PFSK-1 (cell line): Measurements from ENCODE around the gene CACNA1C.

Experiments used
- FOXP2 ChIP-seq: optimal IDR thresholded peaks from 2 replicates; pipeline ENCODE3; 2011; ENCODE audit warnings: borderline replicate concordance, control low read depth, inconsistent platforms; ENCODE audit not compliant: insufficient read depth; ENCODE audit errors: extremely low read length, extremely low read depth
- POLR2AphosphoS5 ChIP-seq: IDR thresholded peaks from 2 replicates; pipeline ENCODE4 v1.6.1; 2012; ENCODE audit warnings: low read depth, mild to moderate bottlenecking, control low read depth, low read length, moderate library complexity
- REST ChIP-seq, 2 experiments: IDR thresholded peaks; 2 replicates each; pipeline versions ENCODE4 v1.6.1 to v1.8.0; 2011 to 2012; ENCODE audit warnings: low read depth in 2 of 2, low read length in 2 of 2, control low read depth in 1 of 2, inconsistent platforms in 1 of 2, mild to moderate bottlenecking in 1 of 2, moderate library complexity in 1 of 2; ENCODE audit not compliant: insufficient read depth in 1 of 2
- SIN3A ChIP-seq: IDR thresholded peaks from 2 replicates; pipeline ENCODE4 v1.6.1; 2012; ENCODE audit warnings: mild to moderate bottlenecking, low read length, moderate library complexity, borderline replicate concordance; ENCODE audit not compliant: insufficient read depth
- TAF1 ChIP-seq: IDR thresholded peaks from 2 replicates; pipeline ENCODE4 v1.6.1; 2012; ENCODE audit warnings: low read length, control low read depth, borderline replicate concordance; ENCODE audit not compliant: insufficient read depth

The CACNA1C gene

DNA sequence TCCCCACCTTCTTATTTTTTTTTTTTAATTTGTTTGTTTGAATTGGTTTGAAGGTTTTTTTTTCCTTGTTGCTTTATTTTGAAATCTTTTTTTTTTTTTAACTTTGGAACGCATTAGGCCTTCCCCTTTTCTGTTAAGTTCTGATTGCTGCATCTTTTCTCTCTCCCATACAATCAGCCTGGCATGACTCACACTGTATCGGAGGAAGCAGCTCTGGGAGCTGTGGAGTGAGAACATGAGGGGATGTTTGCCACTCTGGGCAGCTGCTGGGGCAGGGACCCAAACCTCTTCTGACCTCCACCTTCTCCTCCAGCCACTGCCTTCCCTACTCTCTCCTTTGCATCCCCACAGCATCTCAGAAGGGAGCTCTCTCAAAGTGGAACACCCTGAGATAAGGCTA is 581.7 kb downstream of the CACNA1C start:
- TF ChIP-seq REST (IDR thresholded peaks at IDR 0.05; ENCODE audit: insufficient read depth in 1 of 2, low read depth in 2 of 2, low read length in 2 of 2), result no peak
- no peak for TF ChIP-seq FOXP2
- TF ChIP-seq SIN3A, result no peak
- no peak for TF ChIP-seq TAF1
- no peak for TF ChIP-seq POLR2AphosphoS5

GRCh38 chr12:2636741-2637340 is 584.1 kb downstream of the CACNA1C start:
- TF ChIP-seq REST (IDR thresholded peaks at IDR 0.05; ENCODE audit: insufficient read depth in 1 of 2, low read depth in 2 of 2, low read length in 2 of 2), result no peak
- no peak for TF ChIP-seq FOXP2
- no peak for TF ChIP-seq POLR2AphosphoS5
- no peak for TF ChIP-seq TAF1
- no peak for TF ChIP-seq SIN3A

DNA sequence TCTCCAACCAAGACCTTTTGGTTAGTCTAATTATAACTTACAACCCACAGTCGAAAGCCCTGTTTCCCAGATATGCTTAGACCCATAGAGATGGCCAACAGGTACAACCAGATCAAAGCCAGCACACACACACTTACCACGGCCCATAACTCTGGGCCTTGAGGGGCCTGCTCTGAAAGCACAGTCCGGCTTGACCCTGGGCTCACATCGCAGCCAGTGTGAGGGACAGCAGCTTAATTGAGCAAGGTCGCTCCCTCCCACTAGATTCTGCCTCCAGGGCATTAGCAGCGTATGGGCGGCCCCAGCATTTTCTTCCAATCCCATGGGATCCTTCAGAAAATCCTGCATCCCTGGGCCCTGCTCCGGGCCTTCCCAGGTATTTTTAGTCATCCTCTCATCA is 584.6 kb downstream of the CACNA1C start:
- TF ChIP-seq POLR2AphosphoS5 (no peak), FOXP2 (no peak)

DNA sequence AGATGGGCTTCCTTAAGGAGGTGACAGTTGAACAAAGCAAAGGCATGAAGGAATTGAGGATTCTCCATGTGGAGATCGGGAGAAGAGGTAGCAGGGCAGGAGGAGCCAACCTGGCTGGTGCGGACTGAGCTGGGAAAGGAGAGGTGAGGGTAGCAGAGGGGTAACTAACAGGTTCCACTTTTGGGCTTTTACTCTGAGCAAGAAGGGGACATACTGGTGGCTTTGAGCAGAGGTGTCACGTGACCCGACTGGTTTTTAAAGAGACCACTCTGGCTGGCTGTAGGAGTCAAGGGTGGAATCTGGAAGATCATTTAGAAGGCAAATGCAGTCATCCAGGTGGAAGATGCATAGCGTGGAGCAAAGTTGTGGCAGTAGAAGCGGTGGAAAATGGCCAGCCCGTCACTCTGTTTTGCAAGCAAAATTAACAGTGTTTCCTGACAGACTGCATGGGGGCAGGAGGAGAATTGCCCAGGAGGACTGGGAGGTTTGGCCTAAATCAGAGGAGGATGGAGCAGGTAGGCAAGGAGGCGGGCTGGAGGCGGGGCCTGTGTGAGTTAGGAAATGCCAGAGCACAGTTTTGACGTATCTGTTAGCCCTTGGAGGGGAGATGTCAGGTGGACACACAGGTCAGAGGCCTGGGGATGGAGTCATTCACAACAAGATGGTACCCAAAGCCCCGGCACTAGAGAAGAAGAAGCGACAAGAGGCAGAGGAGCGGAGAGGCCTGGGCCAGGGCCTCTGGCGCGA is 585.7 kb downstream of the CACNA1C start:
- TF ChIP-seq SIN3A (no peak), REST (IDR thresholded peaks at IDR 0.05; ENCODE audit: insufficient read depth in 1 of 2, low read depth in 2 of 2, low read length in 2 of 2) (no peak), TAF1 (no peak), POLR2AphosphoS5 (no peak), FOXP2 (no peak)

DNA sequence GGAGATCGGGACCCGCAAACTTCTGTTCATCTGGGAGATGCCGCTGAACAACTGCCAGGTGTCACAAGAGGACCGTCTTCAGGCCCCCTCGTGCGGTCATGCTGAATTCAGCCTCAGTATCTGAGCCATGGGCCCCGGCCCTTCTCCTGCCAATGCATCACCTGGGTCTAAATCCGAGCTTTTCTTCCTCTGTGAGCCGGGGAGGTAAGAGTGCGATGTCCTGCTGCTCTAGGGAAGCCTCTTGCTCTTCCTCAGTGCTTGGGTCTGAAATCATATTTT is 586.2 kb downstream of the CACNA1C start:
- TF ChIP-seq TAF1 (no peak), FOXP2 (no peak), REST (IDR thresholded peaks at IDR 0.05; ENCODE audit: insufficient read depth in 1 of 2, low read depth in 2 of 2, low read length in 2 of 2) (no peak), SIN3A (no peak), POLR2AphosphoS5 (no peak)
